CD4-positive, alpha-beta T cell (primary cell): ENCODE results near the gene U2AF1L4. TPM values are rescaled to one million over a fixed set of nuclear protein-coding genes. Genes with fewer than 3 reads are reported as not detected.
"Not testable (repeated sequence)": the region's sequence is repeated elsewhere in the genome, so short reads cannot be mapped to it uniquely, and the experiment has no call there.

Source experiments
- ATAC-seq: fragments of 200-7000 bp; cut with Tn5 transposase; one replicate; pipeline ENCODE4 v1.10.0; 2022; ENCODE audit warnings: mild to moderate bottlenecking; ENCODE audit not compliant: poor library complexity
- CTCF ChIA-PET: fragments of 350-600 bp; sonication (Branson Sonifier 250); formaldehyde crosslinking; loops from one replicate; lab custom pipeline; 2021; ENCODE audit warnings: antibody characterized with exemption, inconsistent platforms; lab: Charles Lee
- POLR2A ChIA-PET: fragments of 350-600 bp; sonication (Branson Sonifier 250); formaldehyde crosslinking; loops from one replicate; lab custom pipeline; 2021; ENCODE audit warnings: antibody characterized with exemption, inconsistent platforms; lab: Charles Lee
- DNase-seq, 14 experiments: peaks; one replicate each; pipeline ENCODE4 v3.0.0-alpha.2; 2013 to 2020; ENCODE audit warnings: mixed read lengths in 2 of 14
- H3K27ac ChIP-seq, 2 donors: one replicate each; pipeline versions ENCODE4 v1.5.1 to v1.7.0; 2013; ENCODE audit warnings: low read length in 2 of 2, low read depth in 1 of 2, mild to moderate bottlenecking in 1 of 2
- H3K27me3 ChIP-seq, 2 experiments: 1 replicate in 1 of 2; 2 replicates in 1 of 2; pipeline versions ENCODE4 v1.6.1 to v1.7.0; 2013; ENCODE audit warnings: low read length in 2 of 2, control low read depth in 1 of 2, mild to moderate bottlenecking in 1 of 2, moderate library complexity in 1 of 2; ENCODE audit not compliant: insufficient read depth in 2 of 2, control insufficient read depth in 1 of 2
- H3K36me3 ChIP-seq: one replicate; pipeline ENCODE4 v1.6.1; 2013; ENCODE audit warnings: low read length, control low read depth; ENCODE audit not compliant: insufficient read depth
- H3K4me1 ChIP-seq: one replicate; pipeline ENCODE4 v1.6.1; 2013; ENCODE audit warnings: low read length, control low read depth; ENCODE audit not compliant: insufficient read depth
- H3K4me3 ChIP-seq: one replicate; pipeline ENCODE4 v1.5.1; 2013; ENCODE audit warnings: mild to moderate bottlenecking, low read length, moderate library complexity
- H3K9me3 ChIP-seq, 2 experiments: 1 replicate in 1 of 2; 2 replicates in 1 of 2; pipeline versions ENCODE4 v1.6.1 to v1.7.0; 2013; ENCODE audit warnings: low read length in 2 of 2, mild to moderate bottlenecking in 2 of 2, control low read depth in 1 of 2, moderate library complexity in 1 of 2; ENCODE audit not compliant: control insufficient read depth in 1 of 2, insufficient read depth in 1 of 2
- H3K27ac Mint-ChIP-seq: one replicate; pipeline ENCODE4 v1.8.0; 2020; ENCODE audit warnings: mixed read lengths
- H3K27me3 Mint-ChIP-seq: one replicate; pipeline ENCODE4 v1.8.0; 2021; ENCODE audit warnings: mixed read lengths
- H3K36me3 Mint-ChIP-seq: one replicate; pipeline ENCODE4 v1.8.0; 2021; ENCODE audit warnings: low read depth, mixed read lengths
- H3K4me1 Mint-ChIP-seq: one replicate; pipeline ENCODE4 v1.8.0; 2021; ENCODE audit warnings: low read depth, mixed read lengths
- H3K4me3 Mint-ChIP-seq: one replicate; pipeline ENCODE4 v1.8.0; 2020; ENCODE audit warnings: mild to moderate bottlenecking, mixed read lengths
- H3K9me3 Mint-ChIP-seq: one replicate; pipeline ENCODE4 v1.8.0; 2020; ENCODE audit warnings: mixed read lengths
- intact Hi-C, 2 experiments: fragments of 100-400 bp; cut with DNase I in 1 of 2; cut with micrococcal nuclease in 1 of 2; formaldehyde crosslinking; loops; one replicate each; pipeline versions ENCODE4 v1.15.1 to v1.9.0; 2023 to 2025; cut with DNase I, micrococcal nuclease
- total RNA-seq, 174 experiments: library from RNA in 2 of 174; stranded (reverse) in 2 of 174; gene quantifications; one replicate each; pipeline ENCODE4 v1.2.3 and lab custom pipeline; 2021 to 2026
- TF ChIP-seq, protein P1 (sequence below): fragments of 200-600 bp; IDR thresholded peaks from one replicate; pipeline ENCODE4 v1.8.0; 2022; ENCODE audit warnings: antibody characterized with exemption, mild to moderate bottlenecking

U2AF1L4 gene
- total RNA-seq, 2 experiments from 2014 or later: 74.6 to 85.8 TPM

DNA sequence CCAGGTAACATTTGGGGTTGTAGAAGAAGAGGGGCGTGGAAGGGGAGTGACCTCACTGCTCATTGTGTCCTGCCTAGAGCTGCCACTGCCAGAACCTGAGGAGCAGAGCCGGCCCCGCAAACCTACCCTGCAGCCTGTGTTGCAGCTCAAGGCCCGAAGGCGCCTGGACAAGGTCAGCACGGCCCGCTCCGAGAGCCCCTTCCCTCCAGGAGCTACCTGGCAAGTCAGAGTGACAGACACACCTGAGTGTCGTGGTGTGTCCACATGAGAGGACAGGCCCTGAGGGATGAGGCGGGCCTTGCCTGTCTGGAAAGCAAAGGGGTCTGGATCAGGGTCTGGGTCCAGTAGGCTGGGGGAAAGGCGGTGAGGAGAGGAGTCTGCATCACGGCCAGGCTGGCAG lies 20.7 kb downstream of the U2AF1L4 start:
- Histone ChIP-seq H3K4me1 (peaks cover 5% of the 10 kb centered on the region), H3K9me3 (no peaks in the 10 kb centered on the region), H3K4me3 (no peak overlapping the region), H3K27ac (no peak overlapping the region), H3K36me3 (peaks cover 96% of the 10 kb centered on the region), H3K27me3 (no peaks in the 10 kb centered on the region)
- ChIA-PET CTCF (no interaction called here), POLR2A (no interaction called here)
- Mint-ChIP-seq H3K27me3 (no peaks in the 10 kb centered on the region), H3K4me1 (peaks cover 11% of the 10 kb centered on the region), H3K9me3 (no peaks in the 10 kb centered on the region), H3K27ac (no peak overlapping the region), H3K36me3 (peaks cover 90% of the 10 kb centered on the region), H3K4me3 (no peak overlapping the region)
- TF ChIP-seq, protein P1, sequence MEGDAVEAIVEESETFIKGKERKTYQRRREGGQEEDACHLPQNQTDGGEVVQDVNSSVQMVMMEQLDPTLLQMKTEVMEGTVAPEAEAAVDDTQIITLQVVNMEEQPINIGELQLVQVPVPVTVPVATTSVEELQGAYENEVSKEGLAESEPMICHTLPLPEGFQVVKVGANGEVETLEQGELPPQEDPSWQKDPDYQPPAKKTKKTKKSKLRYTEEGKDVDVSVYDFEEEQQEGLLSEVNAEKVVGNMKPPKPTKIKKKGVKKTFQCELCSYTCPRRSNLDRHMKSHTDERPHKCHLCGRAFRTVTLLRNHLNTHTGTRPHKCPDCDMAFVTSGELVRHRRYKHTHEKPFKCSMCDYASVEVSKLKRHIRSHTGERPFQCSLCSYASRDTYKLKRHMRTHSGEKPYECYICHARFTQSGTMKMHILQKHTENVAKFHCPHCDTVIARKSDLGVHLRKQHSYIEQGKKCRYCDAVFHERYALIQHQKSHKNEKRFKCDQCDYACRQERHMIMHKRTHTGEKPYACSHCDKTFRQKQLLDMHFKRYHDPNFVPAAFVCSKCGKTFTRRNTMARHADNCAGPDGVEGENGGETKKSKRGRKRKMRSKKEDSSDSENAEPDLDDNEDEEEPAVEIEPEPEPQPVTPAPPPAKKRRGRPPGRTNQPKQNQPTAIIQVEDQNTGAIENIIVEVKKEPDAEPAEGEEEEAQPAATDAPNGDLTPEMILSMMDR: no peak
- ATAC-seq (no peak), DNase-seq (no peak)
- intact Hi-C loops: no loop called here

DNA sequence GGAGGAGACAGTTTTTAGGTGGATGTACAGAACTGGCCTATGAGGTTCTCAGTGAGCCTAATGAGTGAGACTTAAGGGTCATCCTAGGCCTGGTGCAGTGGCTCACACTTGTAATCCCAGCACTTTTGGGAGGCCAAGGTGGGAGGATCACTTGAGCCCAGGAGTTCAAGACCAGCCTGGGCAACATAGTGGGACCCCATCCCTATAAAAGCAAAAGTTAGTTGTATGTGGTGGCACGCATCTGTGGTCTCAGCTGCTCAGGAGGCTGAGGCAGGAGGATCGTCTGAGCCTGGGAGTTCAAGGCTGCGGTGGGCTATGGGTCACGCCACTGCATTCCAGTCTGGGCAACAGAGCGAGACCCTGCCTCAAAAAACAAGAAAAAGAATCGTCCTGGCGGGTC lies 21.1 kb downstream of the U2AF1L4 start:
- CTCF ChIA-PET: not testable (repeated sequence)
- peaks cover 90% of the 10 kb centered on the region for H3K36me3 Mint-ChIP-seq

DNA sequence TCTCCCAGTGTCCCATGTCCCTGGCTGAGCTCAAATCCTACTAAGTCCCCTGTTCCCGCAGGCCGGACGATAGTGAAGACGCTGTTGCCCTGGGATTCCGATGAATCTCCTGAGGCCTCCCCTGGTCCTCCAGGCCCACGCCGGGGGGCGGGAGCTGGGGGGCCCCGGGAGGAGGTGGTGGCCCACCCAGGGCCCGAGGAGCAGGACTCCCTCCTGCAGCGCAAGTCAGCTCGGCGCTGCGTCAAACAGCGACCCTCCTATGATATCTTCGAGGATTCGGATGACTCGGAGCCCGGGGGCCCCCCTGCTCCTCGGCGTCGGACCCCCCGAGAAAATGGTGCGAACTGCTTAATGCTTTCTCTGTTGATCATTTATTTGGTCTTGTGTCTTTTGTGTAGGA lies 21.5 kb downstream of the U2AF1L4 start:
- intact Hi-C loops: no loop called here
- no peak for DNase-seq
- TF ChIP-seq, protein P1: no peak
- no peaks in the 10 kb centered on the region for H3K27me3 Mint-ChIP-seq
- peaks cover 13% of the 10 kb centered on the region for H3K4me1 ChIP-seq
- H3K36me3 ChIP-seq: peaks cover 88% of the 10 kb centered on the region
- H3K4me1 Mint-ChIP-seq: peaks cover 20% of the 10 kb centered on the region
- no peak for ATAC-seq
- no peaks in the 10 kb centered on the region for H3K9me3 Mint-ChIP-seq
- H3K9me3 ChIP-seq: no peaks in the 10 kb centered on the region
- POLR2A ChIA-PET: no interaction called here
- CTCF ChIA-PET: no interaction called here
- no peak overlapping the region for H3K4me3 Mint-ChIP-seq
- no peak overlapping the region for H3K27ac ChIP-seq
- H3K27ac Mint-ChIP-seq: no peak overlapping the region
- H3K27me3 ChIP-seq: no peaks in the 10 kb centered on the region
- peaks cover 87% of the 10 kb centered on the region for H3K36me3 Mint-ChIP-seq
- H3K4me3 ChIP-seq: no peak overlapping the region

More for the DNA sequence above, 21.1 kb downstream of the U2AF1L4 start:
- H3K36me3 ChIP-seq: peaks cover 93% of the 10 kb centered on the region
- H3K4me3 Mint-ChIP-seq, intact Hi-C loops, H3K27me3 Mint-ChIP-seq, H3K9me3 Mint-ChIP-seq, H3K27ac Mint-ChIP-seq, DNase-seq, H3K4me3 ChIP-seq, H3K4me1 ChIP-seq, H3K27ac ChIP-seq, H3K9me3 ChIP-seq, POLR2A ChIA-PET, ATAC-seq, H3K27me3 ChIP-seq: not testable (repeated sequence)
- peaks cover 15% of the 10 kb centered on the region for H3K4me1 Mint-ChIP-seq

DNA sequence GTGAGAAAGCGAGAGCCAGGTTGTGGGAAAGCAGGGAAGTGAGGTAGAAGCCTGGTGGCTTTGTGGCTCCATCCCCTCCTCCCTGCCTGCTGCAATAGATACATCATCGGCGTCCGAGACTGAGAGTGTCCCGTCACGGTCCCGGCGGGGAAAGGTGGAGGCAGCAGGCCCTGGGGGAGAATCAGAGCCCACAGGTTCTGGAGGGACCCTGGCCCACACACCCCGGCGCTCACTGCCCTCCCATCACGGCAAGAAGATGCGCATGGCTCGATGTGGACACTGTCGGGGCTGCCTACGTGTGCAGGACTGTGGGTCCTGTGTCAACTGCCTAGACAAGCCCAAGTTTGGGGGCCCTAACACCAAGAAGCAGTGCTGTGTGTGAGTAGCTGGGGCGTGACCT lies 22.3 kb downstream of the U2AF1L4 start:
- Mint-ChIP-seq H3K9me3 (no peaks in the 10 kb centered on the region), H3K4me3 (no peak overlapping the region), H3K36me3 (peaks cover 79% of the 10 kb centered on the region), H3K27me3 (no peaks in the 10 kb centered on the region), H3K27ac (no peak overlapping the region), H3K4me1 (peaks cover 22% of the 10 kb centered on the region)
- Histone ChIP-seq H3K27me3 (no peaks in the 10 kb centered on the region), H3K9me3 (no peaks in the 10 kb centered on the region), H3K36me3 (peaks cover 80% of the 10 kb centered on the region), H3K4me1 (peaks cover 18% of the 10 kb centered on the region), H3K4me3 (no peak overlapping the region), H3K27ac (no peak overlapping the region)
- TF ChIP-seq, protein P1: no peak
- no peak for ATAC-seq
- POLR2A ChIA-PET: no interaction called here
- DNase-seq: no peak
- intact Hi-C loops: no loop called here
- CTCF ChIA-PET: no interaction called here
